Mucosa of descending colon (tissue), 3 donors: Measurements from ENCODE around the gene DDTL. TPM values are rescaled to one million over a fixed set of nuclear protein-coding genes. Genes with fewer than 3 reads are reported as not detected.
"Not testable (repeated sequence)": the region's sequence is repeated elsewhere in the genome, so short reads cannot be mapped to it uniquely, and the experiment has no call there.

ENCODE experiments used
- ATAC-seq: fragments of 200-7000 bp; cut with Tn5 transposase; one replicate; pipeline ENCODE4 v1.9.1; 2020; ENCODE audit warnings: mild to moderate bottlenecking, moderate library complexity
- DNase-seq, 3 donors: peaks; one replicate each; pipeline ENCODE4 v3.0.0-alpha.2; 2020
- H3K36me3 ChIP-seq: fragments of 200-600 bp; one replicate; pipeline ENCODE4 v1.8.0; 2021; ENCODE audit warnings: low read depth, mild to moderate bottlenecking
- H3K4me1 ChIP-seq: fragments of 200-600 bp; one replicate; pipeline ENCODE4 v1.8.0; 2021; ENCODE audit warnings: low read depth, mild to moderate bottlenecking
- H3K4me3 ChIP-seq: fragments of 200-600 bp; one replicate; pipeline ENCODE4 v1.8.0; 2021; ENCODE audit warnings: mild to moderate bottlenecking
- H3K9me3 ChIP-seq: fragments of 200-600 bp; one replicate; pipeline ENCODE4 v1.8.0; 2021; ENCODE audit warnings: mild to moderate bottlenecking
- CTCF ChIP-seq: fragments of 200-600 bp; IDR thresholded peaks from one replicate; pipeline ENCODE4 v1.8.0; 2022; ENCODE audit warnings: antibody characterized with exemption, mild to moderate bottlenecking
- intact Hi-C, 2 donors: fragments of 100-400 bp; cut with DNase I in 1 of 2; cut with micrococcal nuclease in 1 of 2; formaldehyde crosslinking; loops; one replicate each; pipeline versions ENCODE4 v1.11.0 to v1.11.1; 2022; cut with DNase I, micrococcal nuclease
- total RNA-seq, 3 donors: library from RNA; stranded (reverse); fragmentation: NEBNext Ultra II Directional in 2 of 3; extraction: Animal tissue kit (Norgen Biotek cat#: 25700) in 2 of 3; gene quantifications; one replicate each; pipeline versions ENCODE4 v1.2.1 to v1.2.4, GENCODE V29; 2021 to 2023
- donor health status: DM: no; HTN: no; CAD: no; lungs with moderate emphysema.
- donor health status: DM: no; HTN: no; CAD: no.
- donor health status: DM: no; HTN: yes; CAD: no.

The DDTL gene
- total RNA-seq, 3 donors from 2014 or later, result 3.8 to 4.0 TPM; not detected in 1

GRCh38 chr22:23997092-23997491 lies 30.4 kb downstream of the DDTL start:
- no peaks in the 10 kb centered on the region for H3K4me1 ChIP-seq
- no peaks in the 10 kb centered on the region for H3K36me3 ChIP-seq
- ATAC-seq (no peak), DNase-seq (no peak)
- no peak overlapping the region for H3K4me3 ChIP-seq
- intact Hi-C loops, result no loop called here
- no peaks in the 10 kb centered on the region for H3K9me3 ChIP-seq
- TF ChIP-seq CTCF, result no peak

GRCh38 chr22:23999779-24000178 lies 33.1 kb downstream of the DDTL start:
- H3K4me1 ChIP-seq, DNase-seq, H3K4me3 ChIP-seq, intact Hi-C loops, H3K36me3 ChIP-seq, H3K9me3 ChIP-seq, ATAC-seq: not testable (repeated sequence)

GRCh38 chr22:24001314-24001713 lies 34.6 kb downstream of the DDTL start:
- Histone ChIP-seq H3K9me3 (no peaks in the 10 kb centered on the region), H3K4me1 (no peaks in the 10 kb centered on the region), H3K36me3 (no peaks in the 10 kb centered on the region), H3K4me3 (no peak overlapping the region)
- TF ChIP-seq CTCF, result no peak
- DNase-seq (no peak), ATAC-seq (no peak)
- intact Hi-C loops, result no loop called here

- no peak for TF ChIP-seq CTCF
- Histone ChIP-seq H3K36me3 (no peaks in the 10 kb centered on the region), H3K9me3 (no peaks in the 10 kb centered on the region), H3K4me3 (no peak overlapping the region), H3K4me1 (no peaks in the 10 kb centered on the region)
- no peak for ATAC-seq
- intact Hi-C loops, result no loop called here
- no peak for DNase-seq
These were observed 35.6 kb downstream of the DDTL start for GRCh38 chr22:24002272-24002671.

GRCh38 chr22:24002851-24003250 lies 36.2 kb downstream of the DDTL start:
- Histone ChIP-seq H3K9me3 (no peaks in the 10 kb centered on the region), H3K36me3 (no peaks in the 10 kb centered on the region), H3K4me3 (no peak overlapping the region), H3K4me1 (no peaks in the 10 kb centered on the region)
- no peak for TF ChIP-seq CTCF
- DNase-seq (no peak), ATAC-seq (peak; percentile 42)
- intact Hi-C loops, result no loop called here

GRCh38 chr22:24003887-24004286 lies 37.2 kb downstream of the DDTL start:
- DNase-seq, result no peak

More at GRCh38 chr22:24003887-24004286, 37.2 kb downstream of the DDTL start:
- Histone ChIP-seq H3K36me3 (no peaks in the 10 kb centered on the region), H3K4me3 (no peak overlapping the region), H3K9me3 (no peaks in the 10 kb centered on the region), H3K4me1 (no peaks in the 10 kb centered on the region)
- intact Hi-C loops, result no loop called here
- no peak for ATAC-seq
- TF ChIP-seq CTCF, result no peak
